Endodermal cell (in vitro differentiated cells): Measurements from ENCODE around the gene NDUFS4. TPM values are rescaled to one million over a fixed set of nuclear protein-coding genes. Genes with fewer than 3 reads are reported as not detected.

Experiments
- DNase-seq: peaks from one replicate; pipeline ENCODE4 v3.0.0-alpha.2; 2017
- H3K27ac ChIP-seq: 2 replicates; pipeline ENCODE4 v1.5.1; 2013; ENCODE audit warnings: mild to moderate bottlenecking, low read depth, low read length, moderate library complexity
- H3K27me3 ChIP-seq: 2 replicates; pipeline ENCODE4 v1.6.1; 2013; ENCODE audit warnings: mild to moderate bottlenecking, low read length, moderate library complexity; ENCODE audit not compliant: insufficient read depth, control insufficient read depth, poor library complexity, severe bottlenecking
- H3K36me3 ChIP-seq: 2 replicates; pipeline ENCODE4 v1.7.0; 2013; ENCODE audit warnings: mild to moderate bottlenecking, low read length, moderate library complexity; ENCODE audit not compliant: control insufficient read depth, insufficient read depth
- H3K4me1 ChIP-seq: one replicate; pipeline ENCODE4 v1.7.0; 2013; ENCODE audit warnings: low read length; ENCODE audit not compliant: control insufficient read depth, insufficient read depth
- H3K4me3 ChIP-seq: 2 replicates; pipeline ENCODE4 v1.5.1; 2013; ENCODE audit warnings: mild to moderate bottlenecking, low read length, moderate library complexity
- H3K9ac ChIP-seq: 2 replicates; pipeline ENCODE4 v1.6.1; 2013; ENCODE audit warnings: mild to moderate bottlenecking, low read length, moderate library complexity; ENCODE audit not compliant: poor library complexity, severe bottlenecking; ENCODE audit errors: extremely low read depth
- H3K9me3 ChIP-seq: 2 replicates; pipeline ENCODE4 v1.6.1; 2013; ENCODE audit warnings: mild to moderate bottlenecking, low read length, moderate library complexity; ENCODE audit not compliant: control insufficient read depth
- H3K27ac Mint-ChIP-seq: 2 replicates; pipeline ENCODE4 v1.8.0; 2020; ENCODE audit warnings: mixed read lengths
- H3K27me3 Mint-ChIP-seq: 2 replicates; pipeline ENCODE4 v1.8.0; 2021; ENCODE audit warnings: mild to moderate bottlenecking, mixed read lengths; ENCODE audit not compliant: insufficient read depth
- H3K36me3 Mint-ChIP-seq: 2 replicates; pipeline ENCODE4 v1.8.0; 2020; ENCODE audit warnings: low read depth, mixed read lengths
- H3K4me1 Mint-ChIP-seq: 2 replicates; pipeline ENCODE4 v1.8.0; 2020; ENCODE audit warnings: mixed read lengths
- H3K4me3 Mint-ChIP-seq: 2 replicates; pipeline ENCODE4 v1.8.0; 2020; ENCODE audit warnings: mild to moderate bottlenecking, moderate library complexity, mixed read lengths
- H3K9me3 Mint-ChIP-seq: 2 replicates; pipeline ENCODE4 v1.8.0; 2020; ENCODE audit warnings: mild to moderate bottlenecking, mixed read lengths
- WGBS, 2 experiments: methylation state at CpG; one replicate each; pipeline versions ENCODE4 v1.1.5 to v1.1.7; 2013; ENCODE audit warnings: missing lambda C conversion rate in 2 of 2, mixed read lengths in 1 of 2; ENCODE audit not compliant: insufficient coverage in 1 of 2, insufficient read length in 1 of 2; 5-methylcytosine and 5-hydroxymethylcytosine counted together
- total RNA-seq, 2 donors: library from RNA; stranded (reverse); fragmentation: NEBNext Ultra II Directional in 1 of 2; extraction: Animal tissue kit (Norgen Biotek cat#: 25700) in 1 of 2; gene quantifications; 2 replicates in 1 of 2; 3 replicates in 1 of 2; pipeline ENCODE4 v1.2.1, GENCODE V29; 2021
- TF ChIP-seq, protein P1 (sequence below): fragments of 200-600 bp; sonication (generic); conservative IDR thresholded peaks from 2 replicates; pipeline ENCODE4 v1.5.0; 2021; ENCODE audit warnings: antibody characterized with exemption, mild to moderate bottlenecking

NDUFS4 gene
- total RNA-seq, 2 donors from 2014 or later: 55.0 to 88.3 TPM

DNA sequence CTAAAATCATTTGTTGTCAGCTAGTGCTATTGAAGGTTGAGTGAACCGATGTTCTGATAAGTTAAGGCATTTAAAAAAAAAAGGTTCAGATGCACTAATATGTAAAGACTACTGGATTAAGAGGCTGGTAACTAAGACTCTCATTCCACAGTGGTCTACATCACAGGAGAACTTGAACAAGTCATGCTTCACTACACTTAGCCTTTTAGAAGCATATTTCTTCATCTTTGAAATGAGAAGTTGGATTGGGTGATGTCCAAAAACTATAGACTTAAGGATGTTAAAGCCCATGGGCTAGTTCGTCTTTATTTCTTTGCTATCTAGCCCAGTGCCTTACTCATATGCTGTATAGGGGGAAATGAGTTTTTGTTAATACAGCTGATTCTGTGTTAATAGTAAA lies 107.2 kb downstream of the NDUFS4 start:
- H3K4me1 ChIP-seq: no peaks in the 10 kb centered on the region
- no peak overlapping the region for H3K9ac ChIP-seq
- H3K27me3 ChIP-seq: no peaks in the 10 kb centered on the region
- H3K36me3 ChIP-seq: peaks cover 23% of the 10 kb centered on the region
- 98% methylated on average over 2 of the region's 2 CpGs; no CpG with 5 or more reads in 1 of the 2 experiments for WGBS, 2 experiments
- no peak for DNase-seq
- H3K9me3 ChIP-seq: peaks cover 18% of the 10 kb centered on the region
- peaks cover 37% of the 10 kb centered on the region for H3K9me3 Mint-ChIP-seq
- peaks cover 4% of the 10 kb centered on the region for H3K4me1 Mint-ChIP-seq
- no peak overlapping the region for H3K4me3 ChIP-seq
- H3K27ac ChIP-seq: no peak overlapping the region
- H3K36me3 Mint-ChIP-seq: peaks cover 51% of the 10 kb centered on the region
- TF ChIP-seq, protein P1, sequence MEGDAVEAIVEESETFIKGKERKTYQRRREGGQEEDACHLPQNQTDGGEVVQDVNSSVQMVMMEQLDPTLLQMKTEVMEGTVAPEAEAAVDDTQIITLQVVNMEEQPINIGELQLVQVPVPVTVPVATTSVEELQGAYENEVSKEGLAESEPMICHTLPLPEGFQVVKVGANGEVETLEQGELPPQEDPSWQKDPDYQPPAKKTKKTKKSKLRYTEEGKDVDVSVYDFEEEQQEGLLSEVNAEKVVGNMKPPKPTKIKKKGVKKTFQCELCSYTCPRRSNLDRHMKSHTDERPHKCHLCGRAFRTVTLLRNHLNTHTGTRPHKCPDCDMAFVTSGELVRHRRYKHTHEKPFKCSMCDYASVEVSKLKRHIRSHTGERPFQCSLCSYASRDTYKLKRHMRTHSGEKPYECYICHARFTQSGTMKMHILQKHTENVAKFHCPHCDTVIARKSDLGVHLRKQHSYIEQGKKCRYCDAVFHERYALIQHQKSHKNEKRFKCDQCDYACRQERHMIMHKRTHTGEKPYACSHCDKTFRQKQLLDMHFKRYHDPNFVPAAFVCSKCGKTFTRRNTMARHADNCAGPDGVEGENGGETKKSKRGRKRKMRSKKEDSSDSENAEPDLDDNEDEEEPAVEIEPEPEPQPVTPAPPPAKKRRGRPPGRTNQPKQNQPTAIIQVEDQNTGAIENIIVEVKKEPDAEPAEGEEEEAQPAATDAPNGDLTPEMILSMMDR: no peak
- no peak overlapping the region for H3K4me3 Mint-ChIP-seq
- H3K27me3 Mint-ChIP-seq: no peaks in the 10 kb centered on the region
- H3K27ac Mint-ChIP-seq: no peak overlapping the region

DNA sequence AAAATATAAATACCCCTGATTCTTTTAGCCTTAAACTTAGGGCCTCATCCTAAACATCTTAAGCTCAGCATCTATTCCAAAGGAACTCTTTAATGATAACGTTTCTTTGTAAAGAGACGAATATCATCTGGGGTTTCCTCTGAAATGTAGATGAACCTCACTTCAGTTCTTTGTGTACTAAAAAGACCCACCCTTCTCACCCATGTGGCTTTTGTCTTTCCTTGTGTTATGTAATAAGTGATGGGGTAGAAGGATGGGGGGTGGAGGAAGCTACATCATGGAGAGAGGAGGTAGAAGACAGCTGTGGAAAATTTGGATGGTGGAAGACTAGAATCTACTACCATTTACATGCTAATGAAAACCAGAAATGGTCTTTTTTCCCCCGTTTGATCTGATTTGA lies 111.0 kb downstream of the NDUFS4 start:
- H3K27ac Mint-ChIP-seq: no peak overlapping the region
- H3K4me3 Mint-ChIP-seq: no peak overlapping the region
- H3K9me3 Mint-ChIP-seq: peaks cover 2% of the 10 kb centered on the region
- TF ChIP-seq, protein P1: no peak
- DNase-seq: peak; percentile 44
- WGBS, 2 experiments: 52% methylated on average over 3 of the region's 3 CpGs; no CpG with 5 or more reads in 1 of the 2 experiments
- Histone ChIP-seq H3K27me3 (no peaks in the 10 kb centered on the region), H3K9ac (no peak overlapping the region), H3K9me3 (peaks cover 9% of the 10 kb centered on the region), H3K4me1 (no peaks in the 10 kb centered on the region), H3K36me3 (peaks cover 23% of the 10 kb centered on the region), H3K27ac (peak overlapping the region; percentile 46), H3K4me3 (no peak overlapping the region)
- H3K36me3 Mint-ChIP-seq: peaks cover 20% of the 10 kb centered on the region
- peaks cover 4% of the 10 kb centered on the region for H3K4me1 Mint-ChIP-seq
- H3K27me3 Mint-ChIP-seq: no peaks in the 10 kb centered on the region

DNA sequence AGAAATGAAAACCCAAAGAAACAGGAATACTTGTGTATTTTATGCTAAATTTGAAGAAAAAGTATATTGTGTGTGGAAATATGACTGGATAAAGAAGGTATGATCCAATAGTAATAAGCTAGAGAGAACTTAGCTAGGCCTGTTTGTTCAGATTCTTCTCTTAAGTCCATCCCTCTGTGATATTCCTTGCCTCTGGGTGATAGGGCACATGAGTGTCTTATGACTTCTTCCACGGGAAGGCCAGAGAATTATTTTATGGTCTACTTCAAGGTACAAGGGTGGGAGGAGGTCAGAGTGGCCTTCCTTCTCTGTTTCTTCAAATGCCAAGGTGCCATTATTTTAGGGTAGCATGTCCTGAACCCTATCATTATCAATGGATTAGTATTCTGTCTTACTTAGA lies 113.7 kb downstream of the NDUFS4 start:
- peaks cover 4% of the 10 kb centered on the region for H3K9me3 ChIP-seq
- TF ChIP-seq, protein P1: no peak
- Mint-ChIP-seq H3K36me3 (peaks cover 5% of the 10 kb centered on the region), H3K4me3 (no peak overlapping the region), H3K27me3 (no peaks in the 10 kb centered on the region), H3K27ac (no peak overlapping the region), H3K9me3 (no peaks in the 10 kb centered on the region), H3K4me1 (peaks cover 6% of the 10 kb centered on the region)
- DNase-seq: no peak
- no peak overlapping the region for H3K27ac ChIP-seq
- H3K9ac ChIP-seq: no peak overlapping the region
- no peak overlapping the region for H3K4me3 ChIP-seq
- no peaks in the 10 kb centered on the region for H3K27me3 ChIP-seq
- peaks cover 12% of the 10 kb centered on the region for H3K36me3 ChIP-seq
- H3K4me1 ChIP-seq: no peaks in the 10 kb centered on the region
- WGBS, 2 experiments: 82% methylated on average over 1 of the region's 1 CpG; no CpG with 5 or more reads in 1 of the 2 experiments
